Naive thymus-derived CD4-positive, alpha-beta T cell (primary cell): ENCODE results near the gene LANCL3. TPM values are rescaled to one million over a fixed set of nuclear protein-coding genes. Genes with fewer than 3 reads are reported as not detected.

Experiments used
- ATAC-seq: fragments of 150-1000 bp; cut with Tn5 transposase; 2 replicates; pipeline ENCODE4 v1.10.0; 2021; ENCODE audit warnings: mild to moderate bottlenecking, moderate library complexity
- CTCF ChIA-PET: fragments of 350-600 bp; sonication (Branson Sonifier 250); formaldehyde crosslinking; loops from one replicate; lab custom pipeline; 2021; ENCODE audit warnings: antibody characterized with exemption; lab: Charles Lee
- POLR2A ChIA-PET: fragments of 350-600 bp; sonication (Branson Sonifier 250); formaldehyde crosslinking; loops from one replicate; lab custom pipeline; 2021; ENCODE audit warnings: antibody characterized with exemption, inconsistent platforms; lab: Charles Lee
- DNase-seq, 9 donors: peaks; one replicate each; pipeline versions ENCODE4 v3.0.0 to v3.0.0-alpha.2; 2020 to 2022; ENCODE audit warnings: mixed read lengths in 1 of 9
- H3K27ac ChIP-seq: one replicate; pipeline ENCODE4 v1.7.0; 2013; ENCODE audit warnings: mild to moderate bottlenecking, low read depth, low read length, moderate library complexity
- H3K27me3 ChIP-seq, 2 donors: one replicate each; pipeline ENCODE4 v1.7.0; 2013; ENCODE audit warnings: low read length in 2 of 2, mild to moderate bottlenecking in 2 of 2, moderate library complexity in 2 of 2; ENCODE audit not compliant: control insufficient read depth in 2 of 2, insufficient read depth in 2 of 2
- H3K36me3 ChIP-seq, 3 experiments: 1 replicate in 2 of 3; 2 replicates in 1 of 3; pipeline ENCODE4 v1.7.0; 2013; ENCODE audit warnings: low read length in 3 of 3, mild to moderate bottlenecking in 3 of 3, moderate library complexity in 1 of 3; ENCODE audit not compliant: insufficient read depth in 3 of 3, control insufficient read depth in 2 of 3
- H3K4me1 ChIP-seq, 2 donors: one replicate each; pipeline ENCODE4 v1.7.0; 2013; ENCODE audit warnings: low read length in 2 of 2, mild to moderate bottlenecking in 2 of 2, moderate library complexity in 1 of 2; ENCODE audit not compliant: control insufficient read depth in 2 of 2, insufficient read depth in 2 of 2
- H3K4me3 ChIP-seq: 2 replicates; pipeline ENCODE4 v1.7.0; 2013; ENCODE audit warnings: mild to moderate bottlenecking, low read length
- H3K9me3 ChIP-seq, 3 experiments: 1 replicate in 2 of 3; 2 replicates in 1 of 3; pipeline ENCODE4 v1.7.0; 2013; ENCODE audit warnings: low read length in 3 of 3; ENCODE audit not compliant: control insufficient read depth in 2 of 3
- H3K27ac Mint-ChIP-seq, 9 donors: one replicate each; pipeline ENCODE4 v1.8.0; 2020 to 2022; ENCODE audit warnings: mixed read lengths in 9 of 9, mild to moderate bottlenecking in 8 of 9, moderate library complexity in 5 of 9, inconsistent platforms in 2 of 9
- H3K27me3 Mint-ChIP-seq, 5 donors: one replicate each; pipeline ENCODE4 v1.8.0; 2021 to 2022; ENCODE audit warnings: mixed read lengths in 5 of 5, mild to moderate bottlenecking in 1 of 5
- H3K36me3 Mint-ChIP-seq, 5 donors: one replicate each; pipeline ENCODE4 v1.8.0; 2020 to 2022; ENCODE audit warnings: mixed read lengths in 5 of 5, mild to moderate bottlenecking in 3 of 5, inconsistent platforms in 1 of 5
- H3K4me1 Mint-ChIP-seq, 7 donors: one replicate each; pipeline ENCODE4 v1.8.0; 2020 to 2022; ENCODE audit warnings: mixed read lengths in 7 of 7, mild to moderate bottlenecking in 3 of 7, inconsistent platforms in 1 of 7
- H3K4me3 Mint-ChIP-seq, 10 donors: one replicate each; pipeline ENCODE4 v1.8.0; 2020 to 2022; ENCODE audit warnings: mild to moderate bottlenecking in 10 of 10, mixed read lengths in 10 of 10, moderate library complexity in 6 of 10, inconsistent platforms in 2 of 10
- H3K9me3 Mint-ChIP-seq, 11 donors: one replicate each; pipeline ENCODE4 v1.8.0; 2020 to 2022; ENCODE audit warnings: mixed read lengths in 11 of 11, mild to moderate bottlenecking in 4 of 11, inconsistent platforms in 1 of 11, moderate library complexity in 1 of 11
- intact Hi-C, 2 donors: fragments of 100-400 bp; cut with micrococcal nuclease; formaldehyde crosslinking; loops; one replicate each; pipeline ENCODE4 v1.15.1; 2023
- polyA plus RNA-seq, 2 donors: library from polyadenylated mRNA; unstranded; fragments of 300-500 nt; fragmentation: Illumina TruSeq; gene quantifications; one replicate each; pipeline ENCODE4 v1.2.3, GENCODE V29; 2021
- total RNA-seq, 6 experiments: library from RNA in 5 of 6; stranded (reverse) in 5 of 6; gene quantifications; 1 replicate in 5 of 6; 2 replicates in 1 of 6; pipeline ENCODE4 v1.2.3 and lab custom pipeline; 2021 to 2026

Gene LANCL3
- total and polyA plus RNA-seq, 7 experiments from 2014 or later, result 0.03 to 0.53 (median 0.16) TPM; not detected in 2

- no peaks in the 10 kb centered on the region for H3K4me1 Mint-ChIP-seq
- Histone ChIP-seq H3K9me3 (no peaks in the 10 kb centered on the region), H3K4me3 (no peak overlapping the region), H3K36me3 (no peaks in the 10 kb centered on the region), H3K27ac (no peak overlapping the region), H3K27me3 (no peaks in the 10 kb centered on the region), H3K4me1 (no peaks in the 10 kb centered on the region)
- H3K27me3 Mint-ChIP-seq, result peaks cover 3 to 22% (median 8%) of the 10 kb centered on the region in 5 donors
- ATAC-seq (no peak), DNase-seq (no peak)
- H3K9me3 Mint-ChIP-seq, result peaks cover 0 to 5% (median 0%) of the 10 kb centered on the region in 11 donors
- no peak overlapping the region for H3K27ac Mint-ChIP-seq
- ChIA-PET CTCF (no interaction called here), POLR2A (no interaction called here)
- peaks cover 0 to 5% (median 0%) of the 10 kb centered on the region in 5 donors for H3K36me3 Mint-ChIP-seq
- intact Hi-C loops, result no loop called here
- H3K4me3 Mint-ChIP-seq, result no peak overlapping the region
These were observed 154.9 kb downstream of the LANCL3 start for GRCh38 chrX:37726346-37726745.

Other genes with a start within 250 kb of the LANCL3 start
- gene PRRG1, start 222.3 kb upstream of the LANCL3 start, total RNA-seq, result under 1 TPM in 1 of 5 experiments, not detected in 4; 0.17 TPM
- not detected for gene PRRG1, start 222.3 kb upstream of the LANCL3 start, polyA plus RNA-seq
- under 1 TPM in 3 of 5 experiments, not detected in 2; 0.07 to 0.19 (median 0.17) TPM for gene XK, start 114.1 kb downstream of the LANCL3 start, total RNA-seq
- not detected for gene XK, start 114.1 kb downstream of the LANCL3 start, polyA plus RNA-seq
- 100 to 1,000 TPM in 1 of 5 experiments, 10 to 100 TPM in 1, 1 to 10 TPM in 2, not detected in 1; 7.8 to 223 (median 15.7) TPM for gene CYBB, start 208.4 kb downstream of the LANCL3 start, total RNA-seq
- under 1 TPM; 0.33 to 0.38 TPM for gene CYBB, start 208.4 kb downstream of the LANCL3 start, polyA plus RNA-seq